Activated CD8-positive, alpha-beta T cell treated with anti-CD3 and anti-CD28 coated beads, Interleukin-2, amount 10 ng/mL, durations not matched to agents 7 days and 5 days (primary cell): ENCODE measurements around the gene SLIT3. TPM values are rescaled to one million over a fixed set of nuclear protein-coding genes. Genes with fewer than 3 reads are reported as not detected.

ENCODE experiments used
- ATAC-seq: fragments of 150-1000 bp; cut with Tn5 transposase; one replicate; pipeline ENCODE4 v1.10.0; 2021; ENCODE audit warnings: moderate library complexity
- CTCF ChIA-PET: fragments of 350-600 bp; sonication (Branson Sonifier 250); formaldehyde crosslinking; loops from one replicate; lab custom pipeline; 2021; ENCODE audit warnings: antibody characterized with exemption; lab: Charles Lee
- POLR2A ChIA-PET: fragments of 350-600 bp; sonication (Branson Sonifier 250); formaldehyde crosslinking; loops from one replicate; lab custom pipeline; 2021; ENCODE audit warnings: antibody characterized with exemption; lab: Charles Lee
- DNase-seq: peaks from one replicate; pipeline ENCODE4 v3.0.0-alpha.2; 2020
- H3K27ac Mint-ChIP-seq: one replicate; pipeline ENCODE4 v1.8.0; 2021; ENCODE audit warnings: mild to moderate bottlenecking, mixed read lengths
- H3K27me3 Mint-ChIP-seq: one replicate; pipeline ENCODE4 v1.8.0; 2021; ENCODE audit warnings: low read depth, mixed read lengths
- H3K36me3 Mint-ChIP-seq: one replicate; pipeline ENCODE4 v1.8.0; 2021; ENCODE audit warnings: low read depth, mixed read lengths
- H3K4me1 Mint-ChIP-seq: one replicate; pipeline ENCODE4 v1.8.0; 2021; ENCODE audit warnings: low read depth, mixed read lengths
- H3K4me3 Mint-ChIP-seq: one replicate; pipeline ENCODE4 v1.8.0; 2021; ENCODE audit warnings: mild to moderate bottlenecking, mixed read lengths
- H3K9me3 Mint-ChIP-seq: one replicate; pipeline ENCODE4 v1.8.0; 2022; ENCODE audit warnings: mixed read lengths; ENCODE audit not compliant: insufficient read depth
- total RNA-seq, 2 experiments: library from RNA; stranded (reverse); gene quantifications; one replicate each; pipeline ENCODE4 v1.2.3, GENCODE V29; 2021

Gene SLIT3
- total RNA-seq, 2 experiments from 2014 or later, result not detected

DNA sequence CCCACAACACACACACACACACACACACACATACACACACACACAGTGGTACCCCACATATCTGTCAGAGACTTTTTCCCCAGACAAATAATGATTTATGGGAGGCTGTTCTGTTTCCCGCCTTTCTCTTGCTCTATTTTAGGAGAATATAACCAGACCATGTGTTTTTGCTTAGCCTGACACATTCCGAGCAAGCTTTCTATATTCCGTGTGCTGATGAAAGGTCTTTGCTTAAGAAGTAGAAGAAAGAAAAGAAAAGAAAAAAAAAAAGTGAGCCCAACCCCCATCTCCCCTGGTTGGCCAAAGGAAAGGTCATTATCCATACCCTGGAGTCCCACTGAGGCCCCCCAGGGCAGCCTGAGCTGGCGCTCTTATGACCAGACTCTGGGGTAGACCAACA is 338.6 kb downstream of the SLIT3 start:
- H3K27me3 Mint-ChIP-seq, result peaks cover 16% of the 10 kb centered on the region
- ChIA-PET CTCF (no interaction called here), POLR2A (no interaction called here)
- H3K27ac Mint-ChIP-seq, result no peak overlapping the region
- DNase-seq (no peak), ATAC-seq (no peak)
- H3K9me3 Mint-ChIP-seq, result no peaks in the 10 kb centered on the region
- H3K36me3 Mint-ChIP-seq, result no peaks in the 10 kb centered on the region
- H3K4me1 Mint-ChIP-seq, result peaks cover 4% of the 10 kb centered on the region
- no peak overlapping the region for H3K4me3 Mint-ChIP-seq

DNA sequence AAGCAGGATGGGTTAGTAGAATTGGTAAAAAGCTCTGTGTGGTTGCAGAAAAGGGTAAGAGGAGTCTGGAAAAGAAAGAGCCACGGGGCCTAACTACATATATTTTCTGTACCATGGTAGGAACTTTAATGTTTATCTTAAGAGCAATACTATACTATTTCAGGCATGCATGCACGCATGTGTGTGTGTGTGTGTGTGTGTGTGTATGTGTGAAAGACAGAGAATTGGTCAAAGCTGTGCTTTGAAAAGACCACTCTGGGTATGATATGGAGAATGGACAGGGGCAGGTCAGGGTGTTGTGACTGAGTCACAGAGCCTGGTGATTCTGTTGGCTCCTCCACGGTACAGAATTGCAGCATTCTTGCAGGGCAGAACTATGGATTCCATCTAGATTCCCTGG is 339.3 kb downstream of the SLIT3 start:
- H3K36me3 Mint-ChIP-seq, result no peaks in the 10 kb centered on the region
- H3K27ac Mint-ChIP-seq, result no peak overlapping the region
- H3K4me1 Mint-ChIP-seq, result peaks cover 4% of the 10 kb centered on the region
- CTCF ChIA-PET, result no interaction called here
- DNase-seq (no peak), ATAC-seq (no peak)
- no peak overlapping the region for H3K4me3 Mint-ChIP-seq
- H3K9me3 Mint-ChIP-seq, result no peaks in the 10 kb centered on the region
- peaks cover 16% of the 10 kb centered on the region for H3K27me3 Mint-ChIP-seq
- POLR2A ChIA-PET, result no interaction called here

DNA sequence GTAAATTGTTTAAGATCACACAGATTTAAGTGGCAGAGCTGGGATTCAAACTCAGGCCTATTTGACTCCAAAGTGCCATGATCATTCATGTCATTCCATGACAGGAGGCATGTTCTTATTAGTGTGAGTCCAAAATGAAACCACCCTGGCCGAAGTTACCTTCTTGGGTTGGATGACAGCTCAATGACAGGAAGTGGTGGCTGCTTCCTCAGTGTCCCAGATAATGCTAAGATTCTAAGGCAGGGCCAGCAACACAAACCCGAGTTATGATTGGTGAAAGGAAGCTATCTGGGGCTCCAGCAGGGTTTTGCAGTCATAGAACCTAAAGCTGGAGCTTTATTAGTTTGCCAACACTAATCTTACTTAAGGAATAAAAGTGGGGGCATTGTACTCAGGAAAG is 340.4 kb downstream of the SLIT3 start:
- POLR2A ChIA-PET, result no interaction called here
- Mint-ChIP-seq H3K9me3 (no peaks in the 10 kb centered on the region), H3K4me1 (peaks cover 4% of the 10 kb centered on the region), H3K27ac (no peak overlapping the region), H3K4me3 (no peak overlapping the region), H3K36me3 (no peaks in the 10 kb centered on the region), H3K27me3 (peaks cover 13% of the 10 kb centered on the region)
- ATAC-seq (no peak), DNase-seq (peak; percentile 23)
- CTCF ChIA-PET, result interaction anchor here (0.7 kb wide), 1 partner anchor 11 kb away, joined by 4 read pairs; no protein-coding TSS in a partner anchor

DNA sequence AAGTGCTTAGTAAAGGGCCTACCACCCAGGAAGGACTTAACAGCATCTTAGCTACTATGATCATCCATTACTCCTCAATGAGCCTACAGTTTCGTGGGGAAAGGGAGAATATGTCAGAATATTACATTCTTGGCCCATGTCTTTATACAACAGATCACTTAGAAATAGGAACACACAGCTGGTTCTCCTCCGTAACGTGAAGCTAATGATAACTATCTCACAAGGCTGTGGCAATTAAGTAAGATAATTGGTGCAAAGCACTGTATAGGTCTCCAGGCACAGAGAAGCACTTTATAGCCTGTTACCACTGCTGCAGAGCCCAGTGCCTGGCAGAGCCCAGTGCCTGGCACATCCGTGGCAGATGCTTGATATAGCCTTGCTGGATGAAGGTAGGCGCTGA is 347.6 kb downstream of the SLIT3 start:
- H3K9me3 Mint-ChIP-seq, result no peaks in the 10 kb centered on the region
- no peaks in the 10 kb centered on the region for H3K4me1 Mint-ChIP-seq
- POLR2A ChIA-PET, result no interaction called here
- no peaks in the 10 kb centered on the region for H3K36me3 Mint-ChIP-seq
- H3K27me3 Mint-ChIP-seq, result peaks cover under 1% of the 10 kb centered on the region
- no peak overlapping the region for H3K4me3 Mint-ChIP-seq
- DNase-seq (no peak), ATAC-seq (no peak)
- H3K27ac Mint-ChIP-seq, result no peak overlapping the region
- CTCF ChIA-PET, result no interaction called here

- Mint-ChIP-seq H3K27me3 (no peaks in the 10 kb centered on the region), H3K36me3 (no peaks in the 10 kb centered on the region), H3K27ac (no peak overlapping the region), H3K4me1 (no peaks in the 10 kb centered on the region), H3K9me3 (no peaks in the 10 kb centered on the region), H3K4me3 (no peak overlapping the region)
- ATAC-seq (no peak), DNase-seq (no peak)
- ChIA-PET CTCF (no interaction called here), POLR2A (no interaction called here)
Measured at GRCh38 chr5:168952196-168952595, 348.7 kb downstream of the SLIT3 start.

GRCh38 chr5:168951769-168952168 is 349.2 kb downstream of the SLIT3 start:
- no peaks in the 10 kb centered on the region for H3K36me3 Mint-ChIP-seq
- DNase-seq (no peak), ATAC-seq (no peak)
- H3K27ac Mint-ChIP-seq, result no peak overlapping the region
- no peak overlapping the region for H3K4me3 Mint-ChIP-seq
- no peaks in the 10 kb centered on the region for H3K27me3 Mint-ChIP-seq
- ChIA-PET POLR2A (no interaction called here), CTCF (no interaction called here)
- no peaks in the 10 kb centered on the region for H3K4me1 Mint-ChIP-seq
- H3K9me3 Mint-ChIP-seq, result no peaks in the 10 kb centered on the region

DNA sequence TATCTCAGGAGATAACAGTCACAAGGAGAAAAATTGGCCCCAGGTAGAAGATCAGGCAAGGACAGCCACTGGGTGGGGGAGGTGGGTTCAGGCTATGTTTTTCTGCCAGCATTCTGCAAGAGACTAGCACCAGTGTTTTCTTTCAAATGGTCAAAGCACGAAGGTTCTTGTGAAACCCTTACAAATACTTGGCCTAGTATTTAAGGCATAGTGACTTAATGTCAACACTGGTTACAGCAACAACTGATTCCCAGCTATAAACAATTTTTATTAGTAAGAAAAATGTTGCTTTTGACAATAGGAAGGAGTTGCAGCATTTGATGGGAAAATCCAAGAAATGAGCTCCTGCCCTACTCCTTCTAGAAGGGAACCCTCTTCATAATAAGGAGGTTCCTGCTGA is 349.6 kb downstream of the SLIT3 start:
- CTCF ChIA-PET, result no interaction called here
- Mint-ChIP-seq H3K36me3 (no peaks in the 10 kb centered on the region), H3K4me1 (no peaks in the 10 kb centered on the region), H3K27ac (no peak overlapping the region), H3K4me3 (no peak overlapping the region), H3K9me3 (no peaks in the 10 kb centered on the region), H3K27me3 (no peaks in the 10 kb centered on the region)
- ATAC-seq, result no peak
- no peak for DNase-seq
- POLR2A ChIA-PET, result no interaction called here

DNA sequence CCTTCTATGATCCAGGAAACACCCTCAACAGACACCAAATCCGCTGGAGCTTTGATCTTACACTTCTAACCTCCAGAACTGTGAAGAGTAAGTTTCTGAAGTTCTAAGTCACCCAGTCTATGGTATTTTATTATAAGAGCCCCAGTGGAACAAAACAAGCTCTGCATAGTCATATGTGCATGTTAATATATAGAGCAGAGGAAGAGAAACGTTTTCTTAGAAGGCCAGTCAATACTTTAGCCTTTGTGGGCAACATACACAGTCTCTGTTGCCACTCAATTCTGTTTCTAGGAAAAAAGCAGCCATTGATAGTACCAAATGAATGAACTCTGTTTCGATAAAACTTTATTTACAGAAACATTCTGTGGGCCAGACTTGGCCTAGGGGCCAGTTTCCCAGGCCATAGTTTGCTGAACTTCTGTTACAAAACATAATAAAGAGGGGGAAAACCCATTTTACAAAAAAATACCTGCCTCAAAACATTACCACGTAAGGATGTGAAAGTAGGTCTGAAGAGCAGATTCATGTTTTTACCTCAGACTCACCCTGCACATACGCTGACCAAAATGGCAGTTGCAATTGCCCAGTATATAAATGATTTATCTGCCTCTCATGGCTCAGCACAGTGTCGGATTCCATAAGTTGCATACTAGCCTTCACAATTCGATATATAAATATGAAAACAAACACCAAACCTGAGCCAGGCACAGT is 350.5 kb downstream of the SLIT3 start:
- ATAC-seq (no peak), DNase-seq (no peak)
- Mint-ChIP-seq H3K27ac (no peak overlapping the region), H3K27me3 (no peaks in the 10 kb centered on the region), H3K36me3 (no peaks in the 10 kb centered on the region), H3K4me1 (no peaks in the 10 kb centered on the region), H3K4me3 (no peak overlapping the region), H3K9me3 (no peaks in the 10 kb centered on the region)
- ChIA-PET CTCF (interaction anchor here (1.5 kb wide), 1 partner anchor 10 kb away, joined by 4 read pairs; no protein-coding TSS in a partner anchor), POLR2A (no interaction called here)

GRCh38 chr5:168948746-168949145 is 352.2 kb downstream of the SLIT3 start:
- ChIA-PET POLR2A (interaction anchor here (0.6 kb wide), 1 partner anchor 537 kb away, joined by 3 read pairs; no protein-coding TSS in a partner anchor), CTCF (no interaction called here)
- no peak overlapping the region for H3K4me3 Mint-ChIP-seq
- no peaks in the 10 kb centered on the region for H3K4me1 Mint-ChIP-seq
- DNase-seq (no peak), ATAC-seq (no peak)
- no peaks in the 10 kb centered on the region for H3K36me3 Mint-ChIP-seq
- no peaks in the 10 kb centered on the region for H3K9me3 Mint-ChIP-seq
- H3K27ac Mint-ChIP-seq, result no peak overlapping the region
- H3K27me3 Mint-ChIP-seq, result no peaks in the 10 kb centered on the region

DNA sequence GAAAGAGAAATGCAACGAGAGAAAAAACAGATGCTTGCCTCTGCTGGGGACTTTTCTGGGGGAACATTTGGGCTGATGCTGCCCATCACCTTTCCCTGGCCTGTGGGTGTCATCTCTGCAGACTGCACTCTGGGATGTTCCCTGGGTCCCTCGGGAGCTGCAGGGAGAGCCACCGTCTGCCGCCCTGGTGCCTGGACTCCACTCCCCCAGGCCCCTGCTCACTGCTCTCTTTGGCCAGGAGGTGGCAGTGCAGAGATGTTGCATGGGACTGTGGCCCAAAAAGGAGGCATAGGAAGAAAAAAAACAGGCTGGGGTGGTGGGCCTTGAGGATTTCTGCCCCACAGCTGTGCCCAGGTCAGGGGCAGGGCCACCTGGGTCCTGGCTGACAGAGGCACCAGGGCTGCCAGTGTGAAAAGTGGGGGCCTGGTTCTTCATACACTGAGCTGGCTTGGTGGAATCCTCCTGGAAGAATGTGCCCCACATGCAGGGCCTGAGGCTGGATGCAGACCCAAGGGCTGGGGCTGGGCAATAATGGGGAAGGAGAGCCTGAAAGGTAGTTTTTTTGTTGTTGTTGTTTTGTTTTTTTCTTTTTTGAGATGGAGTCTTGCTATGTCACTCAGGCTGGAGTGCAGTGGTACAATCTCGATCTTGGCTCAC is 353.6 kb downstream of the SLIT3 start:
- ChIA-PET POLR2A (no interaction called here), CTCF (interaction anchor here (0.6 to 1.0 kb wide), 3 partner anchors 11 to 634 kb away, joined by 3 read pairs; no protein-coding TSS in a partner anchor)
- no peaks in the 10 kb centered on the region for H3K36me3 Mint-ChIP-seq
- ATAC-seq, result peak; percentile 58
- no peaks in the 10 kb centered on the region for H3K9me3 Mint-ChIP-seq
- no peaks in the 10 kb centered on the region for H3K27me3 Mint-ChIP-seq
- H3K4me3 Mint-ChIP-seq, result no peak overlapping the region
- no peaks in the 10 kb centered on the region for H3K4me1 Mint-ChIP-seq
- H3K27ac Mint-ChIP-seq, result no peak overlapping the region
- DNase-seq, result peak; percentile 42

- Mint-ChIP-seq H3K27me3 (no peaks in the 10 kb centered on the region), H3K9me3 (no peaks in the 10 kb centered on the region), H3K4me3 (no peak overlapping the region), H3K27ac (no peak overlapping the region), H3K4me1 (no peaks in the 10 kb centered on the region), H3K36me3 (no peaks in the 10 kb centered on the region)
- CTCF ChIA-PET, result interaction anchor here (1.0 kb wide), 1 partner anchor 40 kb away, joined by 3 read pairs; no protein-coding TSS in a partner anchor
- POLR2A ChIA-PET, result no interaction called here
- DNase-seq (no peak), ATAC-seq (peak; percentile 30)
Measured at GRCh38 chr5:168946363-168946762, 354.6 kb downstream of the SLIT3 start.

GRCh38 chr5:168944004-168944403 is 356.9 kb downstream of the SLIT3 start:
- no peaks in the 10 kb centered on the region for H3K9me3 Mint-ChIP-seq
- H3K4me1 Mint-ChIP-seq, result no peaks in the 10 kb centered on the region
- no peak overlapping the region for H3K4me3 Mint-ChIP-seq
- H3K27me3 Mint-ChIP-seq, result peaks cover 3% of the 10 kb centered on the region
- POLR2A ChIA-PET, result no interaction called here
- no peak for DNase-seq
- no peak overlapping the region for H3K27ac Mint-ChIP-seq
- CTCF ChIA-PET, result interaction anchor here (0.7 to 1.6 kb wide), 2 partner anchors 196 to 835 kb away, joined by 3 to 4 read pairs; no protein-coding TSS in a partner anchor
- ATAC-seq, result no peak
- H3K36me3 Mint-ChIP-seq, result no peaks in the 10 kb centered on the region
